GM23338 (cell line): ENCODE data around the gene RBM44. TPM values are rescaled to one million over a fixed set of nuclear protein-coding genes. Genes with fewer than 3 reads are reported as not detected.

Source experiments
- ATAC-seq: fragments of 200-7000 bp; cut with Tn5 transposase; 3 replicates; pipeline ENCODE4 v1.9.1; 2020
- DNase-seq: peaks from one replicate; pipeline ENCODE4 v3.0.0-alpha.2; 2015; ENCODE audit warnings: low spot score
- H2AFZ ChIP-seq: fragments of 200-600 bp; sonication (generic); 2 replicates; pipeline ENCODE4 v1.8.0; 2016; ENCODE audit warnings: antibody characterized with exemption, mild to moderate bottlenecking, moderate library complexity
- H3F3A ChIP-seq: fragments of 200-600 bp; sonication (generic); replicated peaks from 2 replicates; pipeline ENCODE4 v1.8.0; 2017; ENCODE audit warnings: antibody characterized with exemption, mixed run types, low read depth
- H3K27ac ChIP-seq: fragments of 200-600 bp; sonication (generic); 2 replicates; pipeline ENCODE4 v1.6.1; 2016; ENCODE audit warnings: low read depth
- H3K27me3 ChIP-seq: fragments of 200-600 bp; sonication (generic); 2 replicates; pipeline ENCODE4 v1.8.0; 2016; ENCODE audit warnings: mild to moderate bottlenecking, mixed run types, moderate library complexity; ENCODE audit not compliant: insufficient read depth
- H3K36me3 ChIP-seq: fragments of 200-600 bp; sonication (generic); 2 replicates; pipeline ENCODE4 v1.8.0; 2016; ENCODE audit warnings: mild to moderate bottlenecking; ENCODE audit not compliant: insufficient read depth
- H3K4me1 ChIP-seq: fragments of 200-600 bp; sonication (generic); 2 replicates; pipeline ENCODE4 v1.8.0; 2016; ENCODE audit warnings: mild to moderate bottlenecking, moderate library complexity; ENCODE audit not compliant: insufficient read depth
- H3K4me2 ChIP-seq: fragments of 200-600 bp; sonication (generic); 2 replicates; pipeline ENCODE4 v1.7.1; 2017; ENCODE audit warnings: mixed run types
- H3K4me3 ChIP-seq: fragments of 200-600 bp; sonication (generic); 2 replicates; pipeline ENCODE4 v1.6.1; 2016; ENCODE audit warnings: mixed run types
- H3K79me2 ChIP-seq: fragments of 200-600 bp; sonication (generic); replicated peaks from 2 replicates; pipeline ENCODE4 v1.8.0; 2017; ENCODE audit warnings: mild to moderate bottlenecking; ENCODE audit not compliant: insufficient read depth
- H3K9me2 ChIP-seq: fragments of 200-600 bp; sonication (generic); 2 replicates; pipeline ENCODE4 v1.8.0; 2017; ENCODE audit not compliant: insufficient read depth
- H4K20me1 ChIP-seq: fragments of 200-600 bp; sonication (generic); replicated peaks from 2 replicates; pipeline ENCODE4 v1.8.0; 2017; ENCODE audit warnings: mild to moderate bottlenecking; ENCODE audit not compliant: insufficient read depth
- H3K27ac Mint-ChIP-seq: 2 replicates; pipeline ENCODE4 v1.8.0; 2020; ENCODE audit warnings: inconsistent platforms, mild to moderate bottlenecking, moderate library complexity, mixed read lengths
- H3K27me3 Mint-ChIP-seq: 3 replicates; pipeline ENCODE4 v1.8.0; 2022; ENCODE audit warnings: low read depth, mild to moderate bottlenecking, moderate library complexity, mixed read lengths, inconsistent platforms; ENCODE audit not compliant: insufficient read depth, poor library complexity
- H3K36me3 Mint-ChIP-seq: 3 replicates; pipeline ENCODE4 v1.8.0; 2021; ENCODE audit warnings: low read depth, mild to moderate bottlenecking, inconsistent platforms, moderate library complexity, mixed read lengths
- H3K4me1 Mint-ChIP-seq: 3 replicates; pipeline ENCODE4 v1.8.0; 2020; ENCODE audit warnings: mild to moderate bottlenecking, inconsistent platforms, mixed read lengths
- H3K4me3 Mint-ChIP-seq: 3 replicates; pipeline ENCODE4 v1.8.0; 2021; ENCODE audit warnings: moderate library complexity, mild to moderate bottlenecking, inconsistent platforms, mixed read lengths
- H3K9me3 Mint-ChIP-seq: 3 replicates; pipeline ENCODE4 v1.8.0; 2020; ENCODE audit warnings: moderate library complexity, mild to moderate bottlenecking, inconsistent platforms, mixed read lengths
- ZNF331 ChIP-seq: fragments of 250-450 bp; sonication (Bioruptor Pico); IDR thresholded peaks from 2 replicates; pipeline ENCODE4 v1.5.0; 2020; ENCODE audit warnings: low read depth, mild to moderate bottlenecking, moderate library complexity
- ZNF462 ChIP-seq: fragments of 250-450 bp; sonication (Bioruptor Pico); IDR thresholded peaks from 2 replicates; pipeline ENCODE4 v1.5.0; 2020; ENCODE audit warnings: mild to moderate bottlenecking, moderate library complexity
- polyA plus RNA-seq: library from polyadenylated mRNA; unstranded; fragments of >200 nt; fragmentation: Nextera tagmentation; extraction: Ambion mirVana; gene quantifications from 2 replicates; pipeline ENCODE4 v1.2.1, GENCODE V29; 2016
- total RNA-seq: library from RNA; depleted of rRNA; stranded (reverse); fragments of >200 nt; shearing (Covaris generic); gene quantifications from 2 replicates; pipeline ENCODE4 v1.2.3, GENCODE V29; 2014

The RBM44 gene
- total and polyA plus RNA-seq, 2 experiments from 2014 or later: 0.29 to 0.87 TPM

GRCh38 chr2:237752761-237753165 lies 45.8 kb upstream of the RBM44 start (continued):
- no peak for TF ChIP-seq ZNF462 (CRISPR knock-in tag)

GRCh38 chr2:237754182-237754581 lies 44.4 kb upstream of the RBM44 start:
- no peak overlapping the region for H3K27ac ChIP-seq
- H3K9me2 ChIP-seq: no peaks in the 10 kb centered on the region
- H3K27me3 ChIP-seq: no peaks in the 10 kb centered on the region
- DNase-seq: no peak
- no peak for ATAC-seq
- H3F3A ChIP-seq: peaks cover 4% of the 10 kb centered on the region; the same call in 1 of the 2 replicates
- H3K9me3 Mint-ChIP-seq: no peaks in the 10 kb centered on the region
- no peak overlapping the region for H3K4me2 ChIP-seq
- H4K20me1 ChIP-seq: peaks cover 7% of the 10 kb centered on the region; the same call in 1 of the 2 replicates
- H3K36me3 Mint-ChIP-seq: peaks cover 57% of the 10 kb centered on the region
- H3K27ac Mint-ChIP-seq: no peak overlapping the region
- H3K4me3 ChIP-seq: no peak overlapping the region
- H2AFZ ChIP-seq: no peak overlapping the region
- TF ChIP-seq ZNF331 (CRISPR knock-in tag) (no peak), ZNF462 (CRISPR knock-in tag) (no peak)
- no peaks in the 10 kb centered on the region for H3K4me1 ChIP-seq
- no peak overlapping the region for H3K4me3 Mint-ChIP-seq
- no peaks in the 10 kb centered on the region for H3K4me1 Mint-ChIP-seq
- peaks cover 3% of the 10 kb centered on the region for H3K27me3 Mint-ChIP-seq
- no peaks in the 10 kb centered on the region for H3K79me2 ChIP-seq
- peaks cover 37% of the 10 kb centered on the region for H3K36me3 ChIP-seq
